HG03139 (cell line): ENCODE results near the gene PTPRD.

ENCODE experiments used
- ATAC-seq: cut with Tn5 transposase; IDR thresholded peaks from one replicate; pipeline ENCODE4 v1.9.1; 2021; ENCODE audit not compliant: unreplicated experiment

Gene PTPRD

DNA sequence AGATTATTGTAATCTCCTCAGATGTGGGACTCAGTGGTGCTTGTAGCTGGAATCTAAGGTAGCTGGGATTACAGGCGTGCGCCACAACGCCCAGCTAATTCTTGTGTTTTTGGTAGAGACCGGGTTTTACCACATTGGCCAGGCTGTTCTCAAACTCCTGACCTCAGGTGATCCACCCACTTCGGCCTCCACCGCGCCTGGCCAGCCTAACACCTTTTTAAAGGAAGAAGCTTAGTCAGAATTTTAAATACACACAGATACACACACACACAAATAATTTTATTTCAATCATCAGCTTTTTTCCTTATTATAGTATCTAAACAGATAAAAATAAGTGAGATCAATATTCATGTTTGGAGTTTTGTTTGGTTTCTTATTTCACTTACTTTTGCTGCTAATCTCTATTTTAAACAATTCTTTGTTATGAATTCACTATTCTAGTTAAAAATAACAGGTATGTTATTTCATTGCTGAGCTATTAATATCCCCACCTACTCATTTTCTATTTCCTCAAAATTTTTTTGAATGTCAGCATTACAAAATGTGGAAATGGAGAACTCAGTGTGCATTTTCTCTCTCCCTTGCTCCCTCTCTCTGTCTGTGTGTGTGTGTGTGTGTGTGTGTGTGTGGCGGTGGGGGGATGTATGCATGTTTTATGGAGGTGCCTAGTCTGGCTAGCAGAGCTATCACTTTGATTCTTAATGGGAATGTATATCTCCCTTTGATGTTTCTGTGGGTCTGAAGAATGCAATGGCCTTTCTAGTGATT lies 1852.6 kb downstream of the PTPRD start:
- ATAC-seq, result no peak

DNA sequence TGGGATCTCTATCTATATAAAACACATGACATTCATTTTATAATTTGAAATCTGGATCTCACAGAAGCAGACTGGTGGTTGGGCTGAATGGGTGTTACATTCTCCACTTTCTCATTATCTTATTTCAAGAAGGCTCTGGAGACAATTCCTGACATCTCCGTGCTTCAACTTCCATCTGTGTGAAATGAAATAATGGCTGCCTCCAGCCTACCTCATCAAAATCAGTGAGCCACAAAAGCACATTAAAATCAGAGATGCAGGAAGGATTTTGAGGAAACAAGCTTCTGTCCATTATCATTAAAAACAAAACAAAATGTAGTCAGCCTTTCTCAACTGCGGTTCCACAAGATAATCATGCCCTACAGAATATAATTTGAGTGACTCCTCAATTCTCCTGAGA lies 1854.9 kb downstream of the PTPRD start:
- no peak for ATAC-seq

DNA sequence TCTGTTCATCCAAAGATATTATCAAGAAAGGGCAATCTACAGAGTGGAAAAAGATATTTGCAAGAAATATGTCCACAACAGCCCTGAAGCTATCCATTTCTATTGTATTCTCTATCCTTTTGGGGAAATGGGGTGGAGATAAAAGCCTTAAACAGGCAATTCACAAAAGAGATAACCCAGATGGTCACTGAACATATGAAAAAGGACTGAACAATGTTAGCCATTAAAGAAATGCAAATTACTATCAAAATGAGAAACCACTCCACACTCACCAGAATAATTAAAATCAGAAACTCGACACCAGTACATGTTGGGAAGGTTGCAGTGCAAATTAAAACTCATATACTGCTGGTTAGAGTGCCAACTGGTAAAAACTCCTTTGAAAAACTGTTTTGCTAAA lies 1858.1 kb downstream of the PTPRD start:
- ATAC-seq, result no peak

DNA sequence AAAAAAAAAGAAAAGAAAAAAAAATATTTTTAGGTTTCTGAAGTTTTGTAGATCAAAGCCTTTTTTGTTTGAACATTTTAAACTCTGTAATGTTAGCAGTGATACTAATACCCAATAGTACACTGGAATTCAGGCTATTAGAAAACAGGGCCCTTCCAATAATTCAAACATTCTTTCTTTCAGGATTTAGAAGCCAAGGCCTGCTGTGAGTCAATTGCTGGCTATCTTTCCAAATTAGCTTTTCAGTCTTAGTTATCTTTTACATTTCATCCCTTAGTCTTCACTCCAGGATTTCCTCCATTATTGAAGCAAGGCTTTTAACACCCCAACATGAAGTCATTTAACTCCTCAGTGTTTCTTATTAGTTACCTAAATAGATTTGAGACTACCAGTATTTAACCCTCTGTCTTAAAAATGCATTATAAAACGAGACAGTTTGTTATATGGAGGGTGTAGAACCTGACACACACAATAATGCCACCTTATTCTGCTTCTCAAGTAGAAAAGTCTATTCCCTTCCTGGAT lies 1861.3 kb downstream of the PTPRD start:
- ATAC-seq, result no peak

DNA sequence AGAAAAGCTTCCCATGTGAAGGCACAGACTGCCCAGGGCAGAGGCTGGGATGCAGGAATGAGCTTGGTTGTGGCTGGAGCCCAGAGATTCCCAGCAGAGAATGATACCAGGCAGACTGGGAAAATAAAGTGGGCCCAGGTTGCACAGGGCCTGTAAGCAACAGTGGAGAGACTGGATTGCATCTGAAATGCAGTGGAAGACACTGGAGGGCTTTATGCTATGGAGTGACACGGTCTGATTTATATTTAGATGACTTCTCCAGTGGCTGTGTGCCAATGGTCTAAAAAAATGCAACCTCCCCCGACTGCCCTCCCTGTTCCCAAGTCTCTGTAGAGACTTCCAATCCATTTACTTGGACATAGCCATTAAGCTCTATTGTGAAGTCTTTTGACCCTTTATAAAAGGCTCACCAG lies 1862.2 kb downstream of the PTPRD start:
- ATAC-seq, result no peak

DNA sequence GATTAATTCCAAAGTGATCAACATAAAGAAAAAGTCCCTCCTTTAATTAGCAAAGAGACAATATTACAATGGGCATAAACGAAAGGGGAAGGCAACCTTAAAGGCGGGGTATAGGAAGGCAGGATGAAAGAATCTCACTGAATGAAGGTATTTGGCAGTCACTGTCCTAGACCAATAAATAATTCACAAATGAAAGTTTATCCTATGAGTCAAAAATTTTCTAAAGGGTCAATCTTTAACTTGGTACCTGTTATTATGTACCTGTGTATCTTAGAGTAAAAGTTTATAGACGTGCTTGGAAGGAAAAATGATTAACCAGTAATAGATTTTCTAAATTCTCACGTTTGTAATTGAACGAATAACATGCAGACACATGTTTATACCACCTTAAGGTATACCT lies 1867.5 kb downstream of the PTPRD start:
- no peak for ATAC-seq

DNA sequence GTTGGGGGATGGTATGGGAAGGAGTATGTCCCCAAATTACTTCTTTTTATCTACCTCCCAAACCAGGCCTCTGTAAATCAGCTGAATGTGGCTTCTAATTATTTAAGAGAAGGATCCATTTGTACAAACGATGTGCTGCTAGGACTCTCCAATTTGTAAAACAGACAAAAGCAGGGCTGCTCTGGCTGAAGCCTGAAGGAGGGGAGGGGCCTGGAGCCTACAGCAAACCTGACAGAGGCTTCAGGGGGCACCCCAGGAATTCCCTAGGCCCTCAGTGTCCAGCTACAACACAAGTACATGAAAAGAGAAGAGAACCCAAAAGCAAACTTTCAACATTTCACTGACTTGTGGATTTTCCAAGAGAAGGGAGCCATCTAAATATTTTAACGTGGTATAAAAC lies 1873.9 kb downstream of the PTPRD start:
- no peak for ATAC-seq

DNA sequence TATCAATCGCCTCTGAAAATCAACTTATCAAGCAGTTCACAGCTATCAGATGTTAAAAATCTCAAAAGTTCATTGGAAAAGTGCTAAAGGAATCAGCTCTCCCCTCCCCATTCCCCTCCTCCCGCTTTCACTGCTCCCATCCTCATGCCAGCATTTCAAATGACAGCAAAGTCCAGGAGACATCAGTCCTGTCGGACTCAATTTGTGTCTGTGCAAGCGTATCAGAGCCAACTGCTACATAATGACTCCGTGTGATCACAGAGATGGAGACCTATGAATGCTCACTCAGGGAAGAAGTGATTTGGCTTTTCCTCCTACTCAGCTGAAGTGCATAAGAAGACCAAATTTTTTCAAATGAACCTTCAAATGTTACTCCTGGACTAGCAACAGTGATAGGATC lies 1876.0 kb downstream of the PTPRD start:
- ATAC-seq, result no peak

DNA sequence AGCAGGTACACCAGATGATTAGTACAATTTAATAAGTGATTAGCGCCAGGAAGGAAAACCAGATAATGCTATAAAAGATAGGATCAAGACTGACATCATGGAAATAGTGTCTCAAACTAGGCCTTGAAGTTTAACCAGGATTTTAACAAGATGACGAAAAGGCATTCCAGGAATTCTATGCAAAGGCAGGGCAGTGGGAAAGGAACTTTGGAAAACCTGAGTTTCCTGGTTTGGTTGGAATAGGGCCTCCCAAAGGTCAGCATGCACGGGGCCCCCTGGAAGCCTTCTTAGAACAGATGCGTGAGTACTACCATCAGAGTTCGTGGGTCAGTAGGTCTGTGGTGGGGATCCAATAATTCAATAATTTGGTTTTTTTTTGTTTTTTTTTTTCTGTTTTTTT lies 1878.0 kb downstream of the PTPRD start:
- no peak for ATAC-seq

DNA sequence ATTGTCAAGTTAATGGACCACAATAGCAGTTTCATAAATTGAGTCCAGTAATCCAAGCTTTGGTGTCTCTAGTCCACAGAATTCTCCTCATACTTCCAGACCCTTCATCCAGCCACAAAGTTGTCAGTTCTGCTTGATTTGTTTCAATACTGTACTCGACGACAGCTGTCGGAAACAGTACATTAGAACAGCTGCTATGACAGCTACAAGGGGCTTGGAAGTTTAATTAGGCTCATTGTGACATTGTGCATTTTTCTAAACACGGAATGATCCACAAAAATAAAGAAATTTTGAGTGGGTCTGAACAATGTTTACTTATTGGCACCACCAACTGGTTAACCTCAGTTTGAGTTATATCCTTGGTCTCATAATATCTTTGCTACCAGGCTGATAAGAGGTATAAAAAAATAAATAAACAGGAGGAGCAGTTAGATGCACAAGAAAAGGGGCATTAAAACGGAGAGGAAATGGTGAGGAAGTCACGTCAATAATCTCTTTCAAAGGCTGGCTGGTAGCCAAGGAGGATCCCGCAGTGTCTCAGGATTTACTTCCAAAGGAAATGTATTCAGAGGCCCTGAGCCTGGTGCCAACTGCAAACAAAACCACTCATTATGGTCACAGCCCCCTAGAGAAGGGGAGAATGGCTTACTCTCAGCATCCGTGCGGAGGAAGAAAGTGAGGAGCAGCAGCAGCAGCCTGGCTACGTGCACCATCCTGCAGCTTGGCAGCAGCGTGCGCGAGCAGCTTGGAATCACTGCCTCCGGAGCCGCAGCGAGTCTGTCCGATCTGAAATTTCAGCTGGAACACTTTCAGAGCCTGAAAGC lies 1879.5 kb downstream of the PTPRD start:
- no peak for ATAC-seq

DNA sequence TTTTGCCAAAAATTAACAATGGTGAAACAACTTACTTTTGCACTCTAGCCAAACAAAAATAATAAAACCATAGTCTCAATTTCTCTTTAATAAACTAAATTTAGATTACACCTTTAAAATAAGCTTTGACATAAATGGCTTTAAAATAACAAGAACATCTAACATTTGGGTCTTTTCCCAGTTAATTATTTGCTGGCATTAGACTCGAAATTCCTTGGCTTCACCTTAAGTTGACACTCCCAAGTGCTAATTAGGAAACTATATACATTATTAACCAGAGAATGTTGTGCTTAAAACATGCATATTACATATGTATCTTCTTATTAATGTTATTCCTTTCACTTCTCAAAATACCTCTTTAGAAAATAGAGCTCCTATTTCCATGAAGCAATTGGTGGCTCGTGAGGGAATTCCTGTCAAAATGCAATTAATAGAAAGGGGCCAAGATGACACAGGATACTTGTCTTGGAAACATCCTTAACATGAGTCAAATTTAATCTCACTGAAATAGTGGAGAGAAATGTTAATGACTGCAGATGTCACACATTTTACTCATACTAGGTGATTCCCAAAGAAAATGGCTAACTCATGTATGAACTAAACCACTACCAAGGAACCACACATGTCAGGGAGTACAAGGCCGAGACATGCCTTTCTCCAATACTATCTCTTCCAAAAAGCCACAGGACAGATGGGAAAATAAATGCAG lies 1880.3 kb downstream of the PTPRD start:
- no peak for ATAC-seq

DNA sequence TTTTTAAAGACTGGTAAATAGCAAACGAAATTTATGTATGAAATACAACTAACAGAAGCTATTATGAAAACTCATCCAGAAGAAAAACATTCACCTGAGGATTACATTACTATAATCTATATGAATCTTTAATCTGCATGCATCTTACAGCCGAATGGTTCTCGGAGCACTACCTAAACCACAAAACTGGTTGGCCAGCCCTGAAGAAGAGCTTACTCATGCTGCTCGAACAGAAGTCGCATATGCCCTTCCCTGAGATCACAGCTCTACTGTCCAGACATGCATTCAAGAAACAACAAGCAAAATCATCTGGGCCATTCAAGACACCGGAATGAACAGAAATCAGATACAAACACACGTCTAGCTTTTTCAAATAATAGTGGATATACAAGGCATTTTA lies 1882.2 kb downstream of the PTPRD start:
- ATAC-seq, result no peak

DNA sequence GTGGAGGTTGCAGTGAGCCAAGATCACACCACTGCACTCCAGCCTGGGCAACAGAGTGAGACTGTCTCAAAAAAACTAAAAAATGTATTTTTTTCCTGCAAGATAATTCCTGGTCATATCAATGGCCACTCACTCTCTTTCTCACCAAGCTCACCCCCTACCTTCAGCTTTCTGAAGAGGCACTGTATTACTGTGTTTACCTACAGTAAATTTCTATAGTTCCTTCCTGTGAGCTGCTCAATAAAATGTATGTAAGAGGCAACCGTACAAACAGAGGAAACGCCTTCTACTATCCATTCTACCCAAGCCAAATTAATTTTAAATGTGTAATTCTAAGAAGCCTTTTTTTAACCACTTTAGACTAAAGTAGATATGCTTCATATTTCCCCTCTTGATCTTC lies 1883.9 kb downstream of the PTPRD start:
- no peak for ATAC-seq

DNA sequence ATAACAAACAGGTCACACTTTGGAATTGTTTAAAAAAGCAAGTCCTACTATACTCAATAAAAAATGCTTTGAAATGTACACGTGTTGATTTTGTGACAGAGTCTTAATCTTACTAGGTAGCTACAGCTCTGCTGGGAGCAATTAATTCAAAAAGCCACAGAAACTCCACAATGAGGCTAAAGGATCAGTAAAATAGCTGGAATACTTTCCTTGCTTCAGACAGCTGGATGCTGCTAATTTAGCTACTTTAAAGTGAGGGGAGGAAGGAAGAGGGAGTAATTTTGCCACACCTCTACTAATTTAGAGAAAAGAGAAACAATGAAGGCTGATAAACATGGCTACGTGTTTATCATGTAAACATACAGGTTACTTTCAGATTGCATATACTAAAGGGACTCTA lies 1885.6 kb downstream of the PTPRD start:
- no peak for ATAC-seq

DNA sequence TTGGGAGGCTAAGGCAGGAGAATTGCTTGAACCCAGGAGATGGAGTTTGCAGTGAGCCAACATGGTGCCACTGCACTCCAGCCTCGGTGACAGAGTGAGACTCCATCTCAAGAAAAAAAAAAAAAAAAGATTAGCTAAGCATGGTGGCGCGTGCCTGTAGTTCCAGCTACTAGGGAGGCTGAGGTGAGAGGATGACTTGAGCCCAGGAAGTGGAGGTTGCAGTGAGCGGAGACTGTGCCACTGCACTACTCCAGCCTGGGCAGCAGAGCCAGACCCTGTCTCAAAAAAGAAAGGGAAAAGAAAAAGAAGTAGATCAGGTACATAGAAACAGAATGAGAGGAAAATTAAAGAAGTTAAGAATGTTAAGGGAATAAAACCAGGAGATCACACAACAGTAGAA lies 1886.1 kb downstream of the PTPRD start:
- ATAC-seq, result no peak

DNA sequence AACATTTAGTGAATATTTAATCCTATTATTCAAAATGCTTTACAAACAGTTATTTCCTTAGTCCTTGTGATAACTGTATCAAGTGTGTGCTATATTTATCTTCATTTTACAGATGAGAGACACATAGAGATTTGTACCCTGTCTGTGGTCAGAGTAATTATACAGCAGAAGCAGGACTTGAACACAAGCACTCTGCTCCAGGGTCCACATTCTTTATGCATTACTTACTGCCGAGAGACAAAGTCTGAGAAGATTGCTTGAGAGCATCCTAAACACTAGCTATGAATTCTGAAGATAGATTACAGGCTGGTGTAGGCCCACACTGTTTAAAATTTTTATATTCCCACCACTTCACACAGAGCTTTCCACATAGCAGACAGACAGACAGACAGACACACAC lies 1887.2 kb downstream of the PTPRD start:
- no peak for ATAC-seq

DNA sequence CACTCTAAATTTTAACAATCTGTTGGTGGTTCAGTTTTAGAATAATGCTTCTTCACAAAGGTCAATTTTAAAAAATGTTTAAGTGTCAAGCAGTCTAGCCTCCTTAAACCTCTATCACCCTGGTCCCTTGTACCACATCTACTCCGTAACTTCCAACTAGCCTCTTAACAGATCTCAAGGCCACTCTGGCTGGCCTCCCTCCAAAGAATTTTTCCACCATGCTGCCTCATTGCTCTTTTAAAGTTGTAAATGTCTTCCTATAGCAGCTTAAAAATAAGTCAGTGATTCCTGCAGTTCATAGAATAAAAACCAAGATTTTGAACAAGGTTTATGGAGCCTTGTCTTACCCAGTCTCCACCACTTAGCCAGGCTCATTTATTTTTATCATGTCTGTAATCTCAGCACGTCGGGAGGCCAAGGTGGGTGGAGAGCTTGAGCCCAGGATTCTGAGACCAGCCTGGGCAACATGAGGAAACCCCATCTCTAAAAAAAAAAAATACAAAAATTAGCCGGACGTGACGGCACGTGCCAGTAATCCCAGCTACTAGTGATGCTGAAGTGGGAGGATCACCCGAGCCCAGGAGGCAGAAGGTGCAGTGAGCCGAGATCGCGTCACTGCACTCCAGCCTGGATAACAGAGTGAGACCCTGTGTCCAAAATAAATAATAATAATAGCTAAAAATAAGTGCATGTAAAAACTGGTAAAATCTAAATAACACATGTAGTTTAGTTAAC lies 1888.4 kb downstream of the PTPRD start:
- ATAC-seq, result no peak

DNA sequence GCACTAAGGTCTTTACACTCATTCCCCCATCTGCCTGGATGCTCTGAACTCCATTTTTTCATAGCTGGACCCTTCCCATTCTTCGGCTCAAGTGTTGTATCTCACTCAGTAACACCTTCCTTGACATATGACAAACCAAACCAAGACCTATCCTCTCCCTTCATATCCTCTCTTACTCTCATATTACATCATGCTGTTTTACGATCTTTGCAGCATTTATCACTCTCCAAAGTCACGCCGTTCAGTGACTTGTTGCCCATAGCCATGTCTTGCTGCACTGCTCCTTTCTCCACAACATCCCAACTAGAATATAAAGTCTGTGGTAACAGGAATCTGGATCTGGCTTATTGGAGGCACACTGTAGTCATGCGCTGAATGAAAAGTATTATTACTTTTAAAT lies 1889.6 kb downstream of the PTPRD start:
- no peak for ATAC-seq

DNA sequence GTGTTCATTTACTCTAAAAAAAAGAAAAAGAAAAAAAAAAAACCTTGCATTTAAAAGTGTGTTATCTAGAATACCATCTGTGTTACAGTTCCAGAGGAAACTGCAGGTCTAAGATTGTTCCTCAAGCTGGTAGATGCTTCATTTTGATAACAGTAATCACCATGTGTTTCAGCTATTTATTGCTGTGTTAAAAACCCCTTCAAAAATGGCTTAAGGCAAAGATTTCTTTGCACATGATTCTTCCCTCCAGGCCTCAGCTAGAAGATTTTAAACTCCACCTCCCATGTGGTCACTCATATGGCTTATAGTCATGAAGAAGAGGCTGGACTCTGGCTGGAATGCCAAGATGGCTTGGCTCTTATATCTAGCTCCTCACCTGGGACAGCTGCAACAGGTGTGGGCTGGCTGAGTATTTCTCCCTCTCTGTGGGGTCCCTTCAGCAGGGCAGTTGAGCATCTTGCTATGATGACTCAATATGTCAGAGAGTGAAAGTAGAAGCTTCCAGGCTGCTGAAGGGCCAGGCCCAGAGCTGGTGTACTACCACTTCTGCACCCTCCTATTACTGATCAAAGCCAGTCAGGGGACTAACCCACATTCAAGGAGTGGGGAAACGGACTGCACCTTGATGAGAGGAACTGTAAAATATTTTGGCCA lies 1892.8 kb downstream of the PTPRD start:
- no peak for ATAC-seq

DNA sequence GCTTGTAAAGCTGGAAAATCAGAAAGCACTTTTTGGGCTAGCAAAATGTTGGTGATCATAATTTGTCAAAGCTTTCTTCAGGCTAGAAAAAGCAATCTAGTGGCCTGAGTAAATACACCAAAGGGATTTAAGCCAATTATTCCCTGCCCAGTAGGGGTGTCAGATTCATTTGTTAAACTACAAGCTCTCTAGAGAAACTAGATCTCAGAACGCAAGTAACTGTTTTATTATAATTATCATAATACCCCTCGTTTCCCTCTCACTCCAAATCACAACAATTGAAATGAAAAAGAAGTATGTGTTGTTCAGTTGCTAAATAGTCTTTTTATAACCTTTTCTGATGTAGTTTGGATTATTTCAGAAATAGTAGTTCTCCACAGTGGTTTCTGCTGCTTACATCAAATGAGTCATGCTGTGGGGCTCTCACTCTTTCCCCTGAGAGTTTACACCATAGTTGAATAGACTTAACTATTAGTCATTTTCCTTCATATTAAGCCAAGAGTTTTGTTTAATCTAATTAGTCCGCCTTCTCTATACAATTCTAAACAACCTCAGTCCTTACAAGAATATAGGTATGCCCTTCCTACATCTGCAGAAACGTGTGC lies 1894.6 kb downstream of the PTPRD start:
- ATAC-seq, result no peak
